H1 (cell line): ENCODE results near the gene TMEM82.

ENCODE experiments used
- CHD1 ChIP-seq: IDR thresholded peaks from 2 replicates; pipeline ENCODE4 v1.6.1; 2012; ENCODE audit warnings: low read depth, low read length, improper control_type of control experiment
- CTCF ChIP-seq, 3 experiments: IDR thresholded peaks; 1 replicate in 2 of 3; 2 replicates in 1 of 3; pipeline versions ENCODE4 v1.5.1 to v1.6.1; 2011; ENCODE audit warnings: low read length in 3 of 3, mild to moderate bottlenecking in 3 of 3, inconsistent platforms in 2 of 3, low read depth in 1 of 3, moderate library complexity in 1 of 3; ENCODE audit not compliant: insufficient read depth in 1 of 3; ENCODE audit errors: control extremely low read depth in 1 of 3
- EGR1 ChIP-seq: IDR thresholded peaks from 2 replicates; pipeline ENCODE4 v1.6.1; 2011; ENCODE audit warnings: low read depth, low read length, borderline replicate concordance
- GTF2F1 ChIP-seq: IDR thresholded peaks from 2 replicates; pipeline ENCODE4 v1.6.1; 2012; ENCODE audit warnings: low read depth, low read length, improper control_type of control experiment, borderline replicate concordance
- MAX ChIP-seq: IDR thresholded peaks from 2 replicates; pipeline ENCODE4 v1.6.1; 2012; ENCODE audit warnings: inconsistent platforms
- PHF8 ChIP-seq: fragments of 200-600 bp; sonication (generic); conservative IDR thresholded peaks from 2 replicates; pipeline ENCODE4 v1.7.1; 2012; ENCODE audit warnings: low read depth, mild to moderate bottlenecking, inconsistent platforms, low read length, moderate library complexity
- POLR2AphosphoS5 ChIP-seq: IDR thresholded peaks from 2 replicates; pipeline ENCODE4 v1.6.1; 2011; ENCODE audit warnings: low read depth, low read length
- SAP30 ChIP-seq: fragments of 300-600 bp; sonication (generic); IDR thresholded peaks from 2 replicates; pipeline ENCODE4 v1.7.1; 2012; ENCODE audit warnings: low read length, moderate library complexity, mild to moderate bottlenecking, inconsistent platforms; ENCODE audit not compliant: insufficient read depth, insufficient replicate concordance
- TAF1 ChIP-seq: IDR thresholded peaks from 2 replicates; pipeline ENCODE4 v1.6.1; 2011; ENCODE audit warnings: mild to moderate bottlenecking, low read depth, low read length
- YY1 ChIP-seq: IDR thresholded peaks from 2 replicates; pipeline ENCODE4 v1.6.1; 2011; ENCODE audit warnings: low read depth, mild to moderate bottlenecking, low read length
- TF ChIP-seq, protein P1 (sequence below): IDR thresholded peaks from 2 replicates; pipeline ENCODE4 v1.6.1; 2012; ENCODE audit warnings: low read length, inconsistent platforms

DNA sequence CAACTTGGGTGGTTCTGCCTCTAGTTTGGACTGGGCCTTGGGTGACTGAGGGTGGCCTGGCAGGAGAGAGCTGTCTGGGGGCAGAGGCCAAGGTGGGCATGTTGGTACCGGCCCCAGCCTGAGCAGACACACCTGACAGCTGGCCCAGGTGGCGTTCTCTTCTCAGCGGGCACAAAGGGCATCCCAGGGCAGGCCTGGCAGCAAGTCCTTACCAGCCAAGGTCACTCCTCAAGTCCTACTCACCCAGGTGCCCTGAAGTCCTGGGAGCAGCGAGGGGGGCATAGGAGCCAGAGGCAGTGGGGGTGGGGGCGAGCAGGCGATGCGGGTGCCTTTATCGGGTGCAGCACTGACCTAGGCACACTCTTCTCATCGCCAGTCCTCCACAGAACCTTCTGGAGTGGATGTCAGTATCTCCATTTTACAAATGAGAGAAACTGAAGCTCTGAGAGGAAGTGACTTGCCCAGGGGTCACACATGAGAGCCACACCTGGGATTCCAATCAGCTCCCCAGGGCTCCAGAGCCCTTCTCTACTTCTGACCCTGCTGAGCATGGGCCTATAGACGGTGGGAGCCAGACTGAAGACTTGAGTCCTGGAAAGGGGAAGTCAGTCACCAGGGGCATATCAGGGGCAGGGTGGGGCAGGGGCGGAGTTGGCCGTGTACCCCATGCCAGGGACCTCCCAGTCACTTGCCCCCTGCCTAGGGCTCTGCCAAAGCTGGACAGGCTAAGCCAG lies 6.8 kb upstream of the TMEM82 start:
- TF ChIP-seq, protein P1, sequence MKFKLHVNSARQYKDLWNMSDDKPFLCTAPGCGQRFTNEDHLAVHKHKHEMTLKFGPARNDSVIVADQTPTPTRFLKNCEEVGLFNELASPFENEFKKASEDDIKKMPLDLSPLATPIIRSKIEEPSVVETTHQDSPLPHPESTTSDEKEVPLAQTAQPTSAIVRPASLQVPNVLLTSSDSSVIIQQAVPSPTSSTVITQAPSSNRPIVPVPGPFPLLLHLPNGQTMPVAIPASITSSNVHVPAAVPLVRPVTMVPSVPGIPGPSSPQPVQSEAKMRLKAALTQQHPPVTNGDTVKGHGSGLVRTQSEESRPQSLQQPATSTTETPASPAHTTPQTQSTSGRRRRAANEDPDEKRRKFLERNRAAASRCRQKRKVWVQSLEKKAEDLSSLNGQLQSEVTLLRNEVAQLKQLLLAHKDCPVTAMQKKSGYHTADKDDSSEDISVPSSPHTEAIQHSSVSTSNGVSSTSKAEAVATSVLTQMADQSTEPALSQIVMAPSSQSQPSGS, result no peak
- no peak for TF ChIP-seq POLR2AphosphoS5
- no peak for TF ChIP-seq CTCF (IDR thresholded peaks at IDR 0.05; ENCODE audit: control extremely low read depth in 1 of 3, insufficient read depth in 1 of 3, low read depth in 1 of 3, low read length in 3 of 3)
- no peak for TF ChIP-seq GTF2F1
- TF ChIP-seq SAP30, result no peak
- no peak for TF ChIP-seq EGR1
- no peak for TF ChIP-seq MAX
- TF ChIP-seq CHD1, result no peak
- no peak for TF ChIP-seq YY1
- no peak for TF ChIP-seq TAF1
- no peak for TF ChIP-seq PHF8
